ENCODE results near the gene TRIP4. TPM values are rescaled to one million over a fixed set of nuclear protein-coding genes. Genes with fewer than 3 reads are reported as not detected.

The TRIP4 gene
- total RNA-seq, 1 experiment from 2014 or later: 18.3 TPM

DNA sequence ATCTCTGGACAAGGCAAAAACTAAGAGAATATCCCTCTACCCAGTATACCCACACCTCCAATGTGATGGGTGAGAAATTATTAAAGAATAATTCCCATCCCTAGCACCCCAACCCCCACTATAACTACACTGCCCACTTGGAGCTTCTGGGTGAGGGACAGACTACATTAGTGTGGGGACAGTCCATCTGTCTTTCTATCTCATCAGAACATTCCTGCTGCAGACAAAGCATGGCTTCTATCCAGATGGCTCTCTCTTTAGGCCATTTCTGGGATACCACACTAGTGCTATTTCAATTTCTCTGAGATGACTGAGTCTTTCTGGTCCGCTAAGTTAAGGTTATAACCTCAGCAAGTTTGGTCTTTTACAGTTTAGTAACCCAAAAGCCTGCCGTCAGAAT lies 38.3 kb upstream of the TRIP4 start:
- no peaks in the 10 kb centered on the region for H3K27me3 ChIP-seq (ENCODE audit: insufficient read depth, low read length)
- no peak for DNase-seq (ENCODE audit: low read depth, low spot score)
- TF ChIP-seq ELF1 (IDR thresholded peaks at IDR 0.05; ENCODE audit: borderline replicate concordance, low read depth): no peak
- TF ChIP-seq, protein P1, sequence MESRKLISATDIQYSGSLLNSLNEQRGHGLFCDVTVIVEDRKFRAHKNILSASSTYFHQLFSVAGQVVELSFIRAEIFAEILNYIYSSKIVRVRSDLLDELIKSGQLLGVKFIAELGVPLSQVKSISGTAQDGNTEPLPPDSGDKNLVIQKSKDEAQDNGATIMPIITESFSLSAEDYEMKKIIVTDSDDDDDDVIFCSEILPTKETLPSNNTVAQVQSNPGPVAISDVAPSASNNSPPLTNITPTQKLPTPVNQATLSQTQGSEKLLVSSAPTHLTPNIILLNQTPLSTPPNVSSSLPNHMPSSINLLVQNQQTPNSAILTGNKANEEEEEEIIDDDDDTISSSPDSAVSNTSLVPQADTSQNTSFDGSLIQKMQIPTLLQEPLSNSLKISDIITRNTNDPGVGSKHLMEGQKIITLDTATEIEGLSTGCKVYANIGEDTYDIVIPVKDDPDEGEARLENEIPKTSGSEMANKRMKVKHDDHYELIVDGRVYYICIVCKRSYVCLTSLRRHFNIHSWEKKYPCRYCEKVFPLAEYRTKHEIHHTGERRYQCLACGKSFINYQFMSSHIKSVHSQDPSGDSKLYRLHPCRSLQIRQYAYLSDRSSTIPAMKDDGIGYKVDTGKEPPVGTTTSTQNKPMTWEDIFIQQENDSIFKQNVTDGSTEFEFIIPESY (IDR thresholded peaks at IDR 0.05; ENCODE audit: extremely low read depth, insufficient replicate concordance, low read length): no peak
- TF ChIP-seq ZFX (IDR thresholded peaks at IDR 0.05): no peak
- no peak for TF ChIP-seq EGR1 (IDR thresholded peaks at IDR 0.05; ENCODE audit: low read depth)
- no peak for TF ChIP-seq EZH2 (IDR thresholded peaks at IDR 0.05)
- no peak for TF ChIP-seq SIN3A (IDR thresholded peaks at IDR 0.05; ENCODE audit: low read depth)
- no peak for TF ChIP-seq CEBPB (IDR thresholded peaks at IDR 0.05; ENCODE audit: low read depth)
- TF ChIP-seq, protein P2, sequence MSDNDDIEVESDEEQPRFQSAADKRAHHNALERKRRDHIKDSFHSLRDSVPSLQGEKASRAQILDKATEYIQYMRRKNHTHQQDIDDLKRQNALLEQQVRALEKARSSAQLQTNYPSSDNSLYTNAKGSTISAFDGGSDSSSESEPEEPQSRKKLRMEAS (IDR thresholded peaks at IDR 0.05): no peak
- TF ChIP-seq ZNF274 (IDR thresholded peaks at IDR 0.05; ENCODE audit: low read depth, low read length): no peak
- TF ChIP-seq SRF (IDR thresholded peaks at IDR 0.05; ENCODE audit: low read depth): no peak
- TF ChIP-seq RAD21 (IDR thresholded peaks at IDR 0.05; ENCODE audit: low read depth): no peak
- no peak for TF ChIP-seq JUND (IDR thresholded peaks at IDR 0.05)
- no peak for TF ChIP-seq CBX3 (IDR thresholded peaks at IDR 0.05; ENCODE audit: low read depth)
- TF ChIP-seq, protein P3, sequence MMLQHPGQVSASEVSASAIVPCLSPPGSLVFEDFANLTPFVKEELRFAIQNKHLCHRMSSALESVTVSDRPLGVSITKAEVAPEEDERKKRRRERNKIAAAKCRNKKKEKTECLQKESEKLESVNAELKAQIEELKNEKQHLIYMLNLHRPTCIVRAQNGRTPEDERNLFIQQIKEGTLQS (IDR thresholded peaks at IDR 0.05): no peak
- TF ChIP-seq, protein P4, sequence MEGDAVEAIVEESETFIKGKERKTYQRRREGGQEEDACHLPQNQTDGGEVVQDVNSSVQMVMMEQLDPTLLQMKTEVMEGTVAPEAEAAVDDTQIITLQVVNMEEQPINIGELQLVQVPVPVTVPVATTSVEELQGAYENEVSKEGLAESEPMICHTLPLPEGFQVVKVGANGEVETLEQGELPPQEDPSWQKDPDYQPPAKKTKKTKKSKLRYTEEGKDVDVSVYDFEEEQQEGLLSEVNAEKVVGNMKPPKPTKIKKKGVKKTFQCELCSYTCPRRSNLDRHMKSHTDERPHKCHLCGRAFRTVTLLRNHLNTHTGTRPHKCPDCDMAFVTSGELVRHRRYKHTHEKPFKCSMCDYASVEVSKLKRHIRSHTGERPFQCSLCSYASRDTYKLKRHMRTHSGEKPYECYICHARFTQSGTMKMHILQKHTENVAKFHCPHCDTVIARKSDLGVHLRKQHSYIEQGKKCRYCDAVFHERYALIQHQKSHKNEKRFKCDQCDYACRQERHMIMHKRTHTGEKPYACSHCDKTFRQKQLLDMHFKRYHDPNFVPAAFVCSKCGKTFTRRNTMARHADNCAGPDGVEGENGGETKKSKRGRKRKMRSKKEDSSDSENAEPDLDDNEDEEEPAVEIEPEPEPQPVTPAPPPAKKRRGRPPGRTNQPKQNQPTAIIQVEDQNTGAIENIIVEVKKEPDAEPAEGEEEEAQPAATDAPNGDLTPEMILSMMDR (IDR thresholded peaks at IDR 0.05 in 2 of 3, conservative IDR thresholded peaks at IDR 0.05 in 1 of 3; ENCODE audit: borderline replicate concordance in 1 of 3, insufficient read depth in 1 of 3, low read depth in 2 of 3, low read length in 2 of 3): no peak
- TF ChIP-seq, protein P5, sequence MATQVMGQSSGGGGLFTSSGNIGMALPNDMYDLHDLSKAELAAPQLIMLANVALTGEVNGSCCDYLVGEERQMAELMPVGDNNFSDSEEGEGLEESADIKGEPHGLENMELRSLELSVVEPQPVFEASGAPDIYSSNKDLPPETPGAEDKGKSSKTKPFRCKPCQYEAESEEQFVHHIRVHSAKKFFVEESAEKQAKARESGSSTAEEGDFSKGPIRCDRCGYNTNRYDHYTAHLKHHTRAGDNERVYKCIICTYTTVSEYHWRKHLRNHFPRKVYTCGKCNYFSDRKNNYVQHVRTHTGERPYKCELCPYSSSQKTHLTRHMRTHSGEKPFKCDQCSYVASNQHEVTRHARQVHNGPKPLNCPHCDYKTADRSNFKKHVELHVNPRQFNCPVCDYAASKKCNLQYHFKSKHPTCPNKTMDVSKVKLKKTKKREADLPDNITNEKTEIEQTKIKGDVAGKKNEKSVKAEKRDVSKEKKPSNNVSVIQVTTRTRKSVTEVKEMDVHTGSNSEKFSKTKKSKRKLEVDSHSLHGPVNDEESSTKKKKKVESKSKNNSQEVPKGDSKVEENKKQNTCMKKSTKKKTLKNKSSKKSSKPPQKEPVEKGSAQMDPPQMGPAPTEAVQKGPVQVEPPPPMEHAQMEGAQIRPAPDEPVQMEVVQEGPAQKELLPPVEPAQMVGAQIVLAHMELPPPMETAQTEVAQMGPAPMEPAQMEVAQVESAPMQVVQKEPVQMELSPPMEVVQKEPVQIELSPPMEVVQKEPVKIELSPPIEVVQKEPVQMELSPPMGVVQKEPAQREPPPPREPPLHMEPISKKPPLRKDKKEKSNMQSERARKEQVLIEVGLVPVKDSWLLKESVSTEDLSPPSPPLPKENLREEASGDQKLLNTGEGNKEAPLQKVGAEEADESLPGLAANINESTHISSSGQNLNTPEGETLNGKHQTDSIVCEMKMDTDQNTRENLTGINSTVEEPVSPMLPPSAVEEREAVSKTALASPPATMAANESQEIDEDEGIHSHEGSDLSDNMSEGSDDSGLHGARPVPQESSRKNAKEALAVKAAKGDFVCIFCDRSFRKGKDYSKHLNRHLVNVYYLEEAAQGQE (IDR thresholded peaks at IDR 0.05; ENCODE audit: low read depth): no peak
- no peak for TF ChIP-seq FOSL1 (IDR thresholded peaks at IDR 0.05; ENCODE audit: low read depth)
- no peak for TF ChIP-seq EZH2phosphoT487 (IDR thresholded peaks at IDR 0.05; ENCODE audit: borderline replicate concordance)
- no peak for TF ChIP-seq YY1 (IDR thresholded peaks at IDR 0.05; ENCODE audit: extremely low read depth, insufficient replicate concordance, low read depth, low read length)
- ChIA-PET POLR2A (no interaction called here), RAD21 (ENCODE audit: low non-redundant PET in 1 of 2, low total read pairs in 2 of 2, uncharacterized antibody in 2 of 2, unreplicated experiment in 2 of 2) (no interaction called here), CTCF (interaction anchor here (0.6 kb wide), 1 partner anchor 411 kb away, joined by 4 read pairs; no protein-coding TSS in a partner anchor)
- H4K20me1 ChIP-seq (ENCODE audit: insufficient read depth): peaks cover 6% of the 10 kb centered on the region; the same call in 1 of the 2 replicates
- no peak overlapping the region for H3K4me3 ChIP-seq (replicated peaks in 1 of 2; ENCODE audit: low read depth in 1 of 2, low read length in 2 of 2)
- H3K9me3 ChIP-seq (ENCODE audit: control insufficient read depth in 1 of 2, insufficient read depth in 1 of 2, low read depth in 1 of 2, low read length in 2 of 2): no peaks in the 10 kb centered on the region
- BruUV-seq (replicated peaks): no TSS peak
- H3K9me2 ChIP-seq (ENCODE audit: insufficient read depth): no peaks in the 10 kb centered on the region
- H3K4me2 ChIP-seq (ENCODE audit: low read length): no peak overlapping the region
- H2AFZ ChIP-seq (ENCODE audit: low read depth, low read length, poor library complexity, severe bottlenecking): no peak overlapping the region
- peaks cover under 1 to 8% of the 10 kb centered on the region in 2 experiments; a peak in 2 of 4 replicates for H3K4me1 ChIP-seq (ENCODE audit: control insufficient read depth in 1 of 2, insufficient read depth in 2 of 2, low read length in 2 of 2)
- ATAC-seq: no peak
- intact Hi-C loops (cut with micrococcal nuclease): no loop called here
- peaks cover 85% of the 10 kb centered on the region for H3K79me2 ChIP-seq (ENCODE audit: insufficient read depth, low read length)
- no peak overlapping the region for H3K27ac ChIP-seq (ENCODE audit: low read depth, low read length)
- H3K9ac ChIP-seq (ENCODE audit: low read length): no peak overlapping the region
- H3K36me3 ChIP-seq (ENCODE audit: control insufficient read depth in 1 of 2, insufficient read depth in 2 of 2, low read length in 2 of 2): no peaks in the 10 kb centered on the region; a peak in 1 of 4 replicates

Measured in HCT116 (cell line).